Neural progenitor cell (in vitro differentiated cells): ENCODE measurements around the gene ATXN7L1.

Experiments used
- EZH2 ChIP-seq: fragments of 200-600 bp; sonication (generic); IDR thresholded peaks from 2 replicates; pipeline ENCODE4 v1.6.1; 2017; ENCODE audit warnings: antibody characterized with exemption, mild to moderate bottlenecking, moderate library complexity
- EZH2phosphoT487 ChIP-seq: fragments of 200-600 bp; sonication (generic); IDR thresholded peaks from 2 replicates; pipeline ENCODE4 v1.6.1; 2017; ENCODE audit warnings: antibody characterized with exemption
- TF ChIP-seq, protein P1 (sequence below): fragments of 200-600 bp; sonication (generic); IDR thresholded peaks from 2 replicates; pipeline ENCODE4 v1.5.1; 2017; ENCODE audit warnings: antibody characterized with exemption, mild to moderate bottlenecking

- TF ChIP-seq, protein P1, sequence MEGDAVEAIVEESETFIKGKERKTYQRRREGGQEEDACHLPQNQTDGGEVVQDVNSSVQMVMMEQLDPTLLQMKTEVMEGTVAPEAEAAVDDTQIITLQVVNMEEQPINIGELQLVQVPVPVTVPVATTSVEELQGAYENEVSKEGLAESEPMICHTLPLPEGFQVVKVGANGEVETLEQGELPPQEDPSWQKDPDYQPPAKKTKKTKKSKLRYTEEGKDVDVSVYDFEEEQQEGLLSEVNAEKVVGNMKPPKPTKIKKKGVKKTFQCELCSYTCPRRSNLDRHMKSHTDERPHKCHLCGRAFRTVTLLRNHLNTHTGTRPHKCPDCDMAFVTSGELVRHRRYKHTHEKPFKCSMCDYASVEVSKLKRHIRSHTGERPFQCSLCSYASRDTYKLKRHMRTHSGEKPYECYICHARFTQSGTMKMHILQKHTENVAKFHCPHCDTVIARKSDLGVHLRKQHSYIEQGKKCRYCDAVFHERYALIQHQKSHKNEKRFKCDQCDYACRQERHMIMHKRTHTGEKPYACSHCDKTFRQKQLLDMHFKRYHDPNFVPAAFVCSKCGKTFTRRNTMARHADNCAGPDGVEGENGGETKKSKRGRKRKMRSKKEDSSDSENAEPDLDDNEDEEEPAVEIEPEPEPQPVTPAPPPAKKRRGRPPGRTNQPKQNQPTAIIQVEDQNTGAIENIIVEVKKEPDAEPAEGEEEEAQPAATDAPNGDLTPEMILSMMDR = no peak
- TF ChIP-seq EZH2phosphoT487 (no peak), EZH2 (no peak)
Measured at GRCh38 chr7:105904064-105904463, 27.7 kb upstream of the ATXN7L1 start.
